GM12872 (cell line): ENCODE measurements around the gene BMP6.

Source experiments
- TF ChIP-seq, protein P1 (sequence below): IDR thresholded peaks from 3 replicates; pipeline ENCODE4 v1.5.1; 2011; ENCODE audit warnings: low read depth, mild to moderate bottlenecking, low read length, moderate library complexity; ENCODE audit not compliant: insufficient read depth

BMP6 gene

DNA sequence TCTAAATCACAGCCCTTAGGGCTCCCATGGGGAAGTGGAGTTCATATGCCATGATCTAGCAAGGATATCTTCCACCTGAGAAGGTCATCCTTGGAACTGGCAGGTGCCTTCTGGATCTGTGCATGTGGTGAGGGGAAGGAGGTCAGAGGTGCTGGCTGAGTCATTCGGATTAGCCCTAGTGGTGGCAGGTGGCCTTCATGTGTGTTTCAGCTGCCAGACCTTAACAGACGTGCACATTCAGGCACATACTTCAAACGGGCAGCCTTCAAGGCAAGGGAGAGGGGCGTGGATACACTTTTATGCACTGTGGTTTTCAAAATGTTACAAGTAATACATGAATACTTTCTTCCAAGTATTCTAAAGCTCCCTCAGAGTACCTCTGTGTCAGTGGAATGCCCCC is 51.2 kb downstream of the BMP6 start:
- TF ChIP-seq, protein P1, sequence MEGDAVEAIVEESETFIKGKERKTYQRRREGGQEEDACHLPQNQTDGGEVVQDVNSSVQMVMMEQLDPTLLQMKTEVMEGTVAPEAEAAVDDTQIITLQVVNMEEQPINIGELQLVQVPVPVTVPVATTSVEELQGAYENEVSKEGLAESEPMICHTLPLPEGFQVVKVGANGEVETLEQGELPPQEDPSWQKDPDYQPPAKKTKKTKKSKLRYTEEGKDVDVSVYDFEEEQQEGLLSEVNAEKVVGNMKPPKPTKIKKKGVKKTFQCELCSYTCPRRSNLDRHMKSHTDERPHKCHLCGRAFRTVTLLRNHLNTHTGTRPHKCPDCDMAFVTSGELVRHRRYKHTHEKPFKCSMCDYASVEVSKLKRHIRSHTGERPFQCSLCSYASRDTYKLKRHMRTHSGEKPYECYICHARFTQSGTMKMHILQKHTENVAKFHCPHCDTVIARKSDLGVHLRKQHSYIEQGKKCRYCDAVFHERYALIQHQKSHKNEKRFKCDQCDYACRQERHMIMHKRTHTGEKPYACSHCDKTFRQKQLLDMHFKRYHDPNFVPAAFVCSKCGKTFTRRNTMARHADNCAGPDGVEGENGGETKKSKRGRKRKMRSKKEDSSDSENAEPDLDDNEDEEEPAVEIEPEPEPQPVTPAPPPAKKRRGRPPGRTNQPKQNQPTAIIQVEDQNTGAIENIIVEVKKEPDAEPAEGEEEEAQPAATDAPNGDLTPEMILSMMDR: no peak

DNA sequence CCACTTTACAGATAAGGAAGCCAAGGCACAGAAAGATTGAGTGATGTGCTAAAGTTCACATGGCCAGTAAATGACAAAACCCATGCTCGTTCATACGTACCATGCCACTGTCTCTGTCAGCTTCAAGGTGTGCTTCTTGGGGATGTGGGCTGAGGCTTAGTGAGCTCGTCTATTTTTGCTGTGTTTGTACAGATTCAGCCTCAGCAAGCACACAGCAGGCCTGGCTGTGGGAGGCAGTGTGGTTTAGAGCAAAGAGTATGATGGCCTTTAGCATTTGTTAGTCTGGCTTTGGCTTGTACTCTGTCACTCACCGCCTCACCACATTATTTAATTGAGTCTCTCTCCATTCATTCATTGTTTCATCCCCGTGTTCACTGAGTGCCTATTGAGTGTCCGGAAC is 55.3 kb downstream of the BMP6 start:
- TF ChIP-seq, protein P1: no peak

DNA sequence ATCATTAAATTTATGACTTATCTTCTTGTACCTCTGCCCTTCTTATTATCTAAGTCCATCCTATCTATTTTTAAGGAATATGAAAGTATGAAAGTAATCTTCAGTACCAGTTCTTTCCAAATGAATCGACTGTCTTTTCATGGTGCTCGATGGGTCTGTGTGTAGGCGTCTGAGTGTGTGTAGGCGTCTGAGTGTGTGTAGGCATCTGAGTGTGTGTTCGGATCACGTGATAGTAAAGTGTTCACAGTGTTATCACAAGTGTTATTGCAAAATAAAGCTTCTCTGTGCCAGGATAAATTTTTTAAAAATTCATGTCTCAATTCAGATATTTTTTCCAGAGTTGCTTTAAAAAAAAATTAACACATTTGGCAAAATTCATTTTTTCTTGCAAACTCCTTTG is 58.3 kb downstream of the BMP6 start:
- TF ChIP-seq, protein P1: no peak

DNA sequence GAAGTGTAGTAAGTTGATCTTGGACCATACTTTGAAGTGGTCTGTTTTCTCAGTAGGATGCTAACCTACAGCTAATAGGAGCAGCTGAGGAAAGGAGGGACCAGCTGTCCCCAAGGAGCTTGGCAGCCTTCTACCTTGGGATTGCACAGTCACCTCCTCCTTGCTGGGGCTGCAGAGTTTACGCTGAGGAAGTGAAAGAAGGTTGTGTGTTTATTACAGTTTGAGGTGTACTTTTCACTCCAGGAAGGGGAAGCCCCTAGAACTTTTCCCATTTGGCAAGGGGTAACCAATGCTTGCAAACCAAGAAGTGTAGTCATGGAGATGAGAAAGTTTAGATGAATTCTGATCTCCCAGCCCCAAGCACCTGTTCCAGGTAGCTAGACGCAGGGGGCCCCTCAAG is 58.8 kb downstream of the BMP6 start:
- TF ChIP-seq, protein P1: no peak

GRCh38 chr6:7785243-7786035 is 59.5 kb downstream of the BMP6 start:
- TF ChIP-seq, protein P1: no peak

DNA sequence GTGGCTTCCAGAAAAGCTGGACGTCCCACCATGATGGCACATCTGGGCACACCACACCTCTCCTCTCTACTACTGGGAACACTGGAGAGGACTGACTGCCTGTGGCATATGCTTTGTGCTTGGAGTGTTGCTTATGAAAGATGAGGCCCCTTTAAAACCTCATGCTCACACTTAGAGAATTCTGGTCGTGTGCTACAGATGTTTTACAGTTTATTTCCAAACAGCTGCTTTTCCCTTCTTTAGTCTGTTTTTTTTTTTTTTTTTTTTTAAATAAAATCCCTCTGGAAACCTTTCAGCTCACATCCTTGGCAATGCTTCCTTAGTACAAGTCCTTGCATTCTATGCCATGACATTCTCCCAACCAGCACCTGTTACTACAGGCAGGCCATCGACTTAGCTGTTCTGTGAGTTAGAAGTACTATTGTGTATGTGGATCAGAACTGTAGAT is 60.3 kb downstream of the BMP6 start:
- TF ChIP-seq, protein P1: no peak

DNA sequence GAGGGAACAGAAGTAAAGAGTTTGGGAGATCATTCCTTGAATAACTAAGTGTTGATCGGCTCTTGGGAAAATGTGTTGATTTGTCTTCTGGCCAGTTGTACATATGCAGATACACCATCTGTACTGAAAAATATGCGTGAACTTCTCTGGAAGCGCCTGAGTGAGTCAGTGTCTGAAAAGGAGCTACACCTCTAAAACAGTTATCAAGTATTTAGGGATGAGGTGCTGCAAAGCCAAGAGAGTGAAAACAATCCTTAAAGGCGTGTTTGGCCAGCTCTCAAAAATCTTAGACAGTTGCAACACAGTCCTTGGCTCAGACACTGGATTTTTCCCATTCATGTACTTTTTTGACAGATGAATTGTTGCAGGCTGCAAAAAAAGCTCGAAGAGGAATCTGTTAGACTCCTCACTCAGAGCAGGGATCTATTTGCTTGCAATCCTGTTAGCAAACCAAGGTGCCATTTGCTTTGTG is 61.3 kb downstream of the BMP6 start:
- TF ChIP-seq, protein P1: no peak
